GM18870 (cell line): ENCODE data around the gene HIBCH.
"Not testable (repeated sequence)": the region's sequence is repeated elsewhere in the genome, so short reads cannot be mapped to it uniquely, and the experiment has no call there.

Experiments
- ATAC-seq: cut with Tn5 transposase; IDR thresholded peaks from one replicate; pipeline ENCODE4 v1.9.1; 2021; ENCODE audit warnings: moderate library complexity; ENCODE audit not compliant: unreplicated experiment

The HIBCH gene

DNA sequence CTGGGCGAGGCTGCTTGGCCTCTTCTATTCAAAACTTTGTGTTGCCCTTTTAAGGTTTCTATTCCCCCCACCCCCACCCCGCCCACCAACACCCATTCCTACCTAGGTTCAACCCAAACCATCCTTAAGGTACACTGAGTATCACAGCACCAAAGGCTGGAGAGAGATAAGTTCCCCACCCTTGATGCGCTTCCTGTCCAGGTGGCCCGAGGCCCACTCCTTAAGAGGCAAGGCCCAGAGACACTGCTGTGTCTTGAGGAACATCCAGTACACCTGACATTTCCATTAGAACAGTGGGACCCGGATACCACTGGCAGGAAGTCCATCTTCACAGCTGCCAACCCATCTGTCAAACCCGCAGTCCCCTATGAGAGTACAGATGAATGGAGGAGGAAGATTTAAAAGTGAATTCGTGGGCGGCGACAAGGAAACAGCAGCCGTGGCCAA is 23.5 kb upstream of the HIBCH start:
- peak; percentile 35 for ATAC-seq

DNA sequence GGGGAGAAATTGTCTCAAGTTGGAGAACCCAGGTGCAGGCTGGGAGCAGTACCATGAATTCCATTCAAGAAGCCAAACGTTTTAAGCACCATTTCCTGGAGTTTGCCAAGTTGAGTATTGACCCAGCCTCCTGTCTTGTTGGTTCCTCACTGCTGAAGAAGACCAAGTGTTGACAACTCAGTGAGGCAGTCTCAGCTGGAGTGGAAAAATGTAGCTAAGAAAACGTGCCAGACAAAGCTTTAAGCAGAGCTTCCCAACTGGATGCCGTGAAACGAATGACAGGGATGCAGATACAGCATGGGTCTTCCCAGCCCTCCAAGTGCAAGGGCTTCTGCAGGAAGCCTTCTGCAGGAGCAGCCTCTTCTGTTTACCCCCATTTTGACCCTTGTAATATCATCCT is 23.0 kb upstream of the HIBCH start:
- no peak for ATAC-seq

DNA sequence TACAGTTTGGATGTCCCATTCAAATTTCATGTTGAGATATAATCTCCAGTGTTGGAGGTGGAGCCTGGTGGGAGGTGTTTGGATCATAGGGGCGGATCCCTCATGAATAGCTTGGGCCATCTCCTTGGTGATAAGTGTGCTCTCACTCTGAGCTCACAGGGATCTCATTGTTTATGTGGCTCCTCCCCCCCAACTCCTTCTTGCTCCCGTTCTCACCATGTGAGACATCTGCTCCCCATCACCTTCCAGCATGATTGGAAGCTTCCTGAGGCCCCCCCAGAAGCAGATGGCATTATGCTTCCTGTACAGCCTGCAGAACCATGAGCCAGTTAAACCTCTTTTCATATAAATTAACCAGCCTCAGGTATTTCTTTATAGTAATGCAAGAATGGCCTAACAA is 20.7 kb upstream of the HIBCH start:
- no peak for ATAC-seq

DNA sequence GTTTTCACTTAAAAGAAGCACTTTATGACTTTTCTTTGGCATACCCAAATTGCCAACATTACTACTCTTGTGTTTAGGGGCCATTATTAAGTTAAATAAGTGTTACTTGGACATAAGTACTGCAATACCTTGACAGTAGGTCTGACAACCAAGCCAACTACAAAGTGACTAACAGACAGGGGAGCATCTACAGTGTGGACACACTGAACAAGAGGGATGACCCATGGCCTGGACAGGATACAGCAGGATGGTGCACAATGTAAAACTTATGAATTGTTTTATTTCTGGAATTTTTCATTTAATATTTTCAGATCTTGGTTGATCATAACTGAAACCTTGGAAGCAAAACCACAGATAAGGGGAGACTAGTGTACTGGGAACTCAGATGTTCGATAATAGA is 19.8 kb upstream of the HIBCH start:
- ATAC-seq, result no peak

DNA sequence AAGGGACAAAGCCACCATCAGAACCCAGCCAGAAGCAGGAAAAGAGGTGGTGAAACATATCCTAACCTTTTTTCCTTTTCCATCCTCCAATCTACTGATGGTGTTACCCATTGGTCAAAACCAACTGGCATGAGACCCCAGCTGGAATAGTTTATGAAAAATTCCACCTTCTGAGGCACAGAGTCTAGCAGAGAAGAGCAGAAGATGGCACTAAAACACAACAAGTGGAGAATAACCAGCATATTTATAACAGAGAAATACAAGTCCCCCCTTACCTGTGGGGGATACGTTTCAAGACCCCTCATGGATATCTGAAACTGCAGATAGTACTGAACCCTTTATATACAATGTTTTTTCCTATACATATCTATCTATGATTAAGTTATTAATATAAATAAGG is 18.8 kb upstream of the HIBCH start:
- ATAC-seq, result no peak

DNA sequence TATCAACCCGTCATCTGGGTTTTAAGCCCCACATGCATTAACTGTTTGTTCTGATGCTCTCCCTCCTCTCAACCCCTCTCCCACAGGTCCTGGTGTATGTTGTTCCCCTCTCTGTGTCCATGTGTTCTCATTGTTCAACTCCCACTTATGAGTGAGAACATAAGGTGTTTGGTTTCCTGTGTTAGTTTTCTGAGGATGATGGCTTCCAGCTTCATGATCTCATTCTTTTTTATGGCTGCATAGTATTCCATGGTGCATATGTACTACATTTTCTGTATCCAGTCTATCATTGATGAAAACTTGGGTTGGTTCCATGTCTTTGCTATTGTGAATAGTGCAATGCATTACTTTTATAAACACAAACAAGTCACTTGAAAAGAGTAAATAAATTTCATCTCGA is 16.8 kb upstream of the HIBCH start:
- ATAC-seq, result no peak

DNA sequence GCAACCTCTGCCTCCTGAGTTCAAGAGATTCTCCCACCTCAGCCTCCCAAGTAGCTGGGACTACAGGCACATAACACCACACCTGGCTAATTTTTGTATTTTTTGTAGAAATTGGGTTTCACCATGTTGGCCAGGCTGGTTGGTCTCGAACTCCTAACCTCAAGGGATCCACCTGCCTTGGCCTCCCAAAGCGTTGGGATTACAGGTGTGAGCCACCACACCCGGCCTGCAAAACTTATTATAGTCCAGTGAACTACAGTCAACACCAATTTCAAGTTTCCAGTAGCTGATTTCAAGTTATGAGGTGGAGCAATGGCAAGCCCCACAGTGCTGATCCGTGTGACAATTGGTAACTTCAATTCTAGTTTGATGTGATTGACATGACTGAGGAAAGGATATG is 16.0 kb upstream of the HIBCH start:
- not testable (repeated sequence) for ATAC-seq

DNA sequence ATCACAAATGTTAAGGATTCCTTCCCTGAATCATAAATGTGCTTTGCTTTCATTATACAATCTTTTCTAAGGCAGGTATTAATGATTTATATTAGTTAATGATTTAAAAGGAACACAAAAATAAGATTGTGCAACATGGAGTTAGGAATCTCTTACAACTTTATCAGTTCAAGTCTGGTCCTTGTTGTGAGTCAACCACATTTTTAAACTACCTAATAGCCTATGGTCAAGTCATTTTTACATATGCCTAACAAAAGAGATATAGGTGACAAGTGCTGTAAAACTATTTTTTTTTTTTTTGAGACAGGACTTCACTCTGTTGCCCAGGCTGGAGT is 15.6 kb upstream of the HIBCH start:
- ATAC-seq, result no peak

DNA sequence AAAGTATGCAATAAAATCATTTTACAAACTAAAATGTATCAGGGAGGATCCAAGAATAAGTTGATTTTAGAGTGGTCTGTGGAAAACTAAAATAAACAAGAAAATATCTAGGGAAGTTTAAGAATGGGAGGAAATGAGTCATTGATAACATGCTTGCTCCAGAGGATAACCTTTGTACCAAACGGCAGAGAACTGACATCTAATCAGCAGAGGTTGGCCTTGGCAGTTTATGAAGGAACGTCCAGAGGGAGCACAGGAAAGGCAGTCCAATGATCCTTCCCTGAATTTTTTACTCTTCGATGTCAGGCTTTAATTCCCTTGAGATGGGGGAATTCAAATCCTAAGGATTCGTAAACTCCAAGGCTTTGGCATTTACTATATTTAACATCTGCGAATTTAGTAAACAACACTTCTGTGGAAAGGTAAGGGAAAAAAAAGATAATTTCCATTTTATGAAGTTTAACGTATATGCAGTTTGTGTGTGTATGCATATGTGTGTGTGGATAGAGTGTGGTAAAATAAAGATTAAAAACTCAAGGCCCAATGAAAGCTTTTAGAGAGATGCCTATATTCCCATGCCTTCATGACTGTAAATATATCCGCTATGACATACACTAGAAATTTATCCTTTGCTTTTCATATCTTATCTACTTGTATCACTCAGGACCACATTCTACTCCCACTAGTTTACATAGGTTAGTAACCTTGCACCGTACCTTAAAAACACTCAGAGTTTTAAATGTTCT is 15.0 kb upstream of the HIBCH start:
- ATAC-seq, result no peak

DNA sequence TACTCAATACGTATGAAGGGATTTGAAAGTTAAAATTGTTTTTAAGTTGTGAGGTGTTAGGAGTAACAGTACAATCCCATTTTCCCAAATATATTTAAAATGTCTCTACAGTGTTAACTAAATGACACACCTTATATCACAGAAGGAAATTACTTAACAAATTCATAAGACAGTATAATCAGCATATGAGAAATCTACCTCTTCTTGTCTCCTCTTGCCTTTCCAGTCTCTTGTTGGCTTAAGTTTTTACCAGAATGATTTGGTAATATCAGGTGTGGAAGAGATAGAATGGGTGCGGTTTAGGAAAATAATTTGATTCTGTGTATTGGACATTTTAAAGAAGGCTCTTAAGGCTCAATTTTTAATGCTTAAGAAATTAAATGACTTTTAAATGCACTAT is 14.3 kb upstream of the HIBCH start:
- ATAC-seq, result no peak

DNA sequence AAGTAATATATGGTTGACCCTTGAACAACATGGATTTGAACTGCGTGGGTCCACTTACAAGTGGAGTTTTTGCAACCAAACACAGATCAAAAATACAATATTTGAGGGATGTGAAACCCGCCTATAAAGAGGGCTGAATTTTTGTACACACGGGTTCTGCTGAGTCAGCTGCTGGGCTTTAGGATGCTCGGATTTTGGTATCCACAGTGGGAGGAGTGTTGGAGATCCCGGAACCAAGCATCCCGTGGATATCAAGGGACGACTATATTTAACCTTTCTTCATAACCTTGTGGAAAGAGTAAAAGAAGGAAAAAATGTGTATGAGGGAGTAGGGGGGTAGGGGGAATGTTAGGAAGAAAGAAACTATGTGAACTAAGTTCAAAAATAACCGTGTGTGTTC is 13.8 kb upstream of the HIBCH start:
- ATAC-seq, result no peak

DNA sequence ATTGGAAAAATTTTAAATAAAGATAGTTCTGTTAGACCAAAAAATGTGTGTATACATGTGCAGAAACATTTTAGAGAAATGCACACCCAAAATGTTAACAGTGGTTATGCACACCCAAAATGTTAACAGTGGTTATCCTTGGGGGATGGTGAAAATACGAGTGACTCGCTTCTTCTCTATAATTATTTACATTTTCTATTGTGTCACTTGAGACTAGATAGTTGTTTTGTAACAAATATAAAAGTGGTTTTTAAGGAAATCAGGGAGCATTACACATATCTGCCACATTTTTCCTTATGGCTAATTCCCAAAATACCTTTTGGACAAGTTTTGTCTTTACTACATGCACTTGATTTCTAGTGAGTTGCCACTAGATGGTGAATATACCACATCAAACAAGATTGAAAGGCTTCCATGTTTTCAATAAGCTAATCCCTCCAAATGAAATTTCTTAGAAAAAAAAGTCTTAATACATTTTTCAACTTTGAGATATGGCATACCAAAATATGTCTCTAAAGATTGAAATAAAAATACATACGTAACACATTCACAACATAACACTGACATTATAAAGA is 9.0 kb upstream of the HIBCH start:
- ATAC-seq, result no peak

DNA sequence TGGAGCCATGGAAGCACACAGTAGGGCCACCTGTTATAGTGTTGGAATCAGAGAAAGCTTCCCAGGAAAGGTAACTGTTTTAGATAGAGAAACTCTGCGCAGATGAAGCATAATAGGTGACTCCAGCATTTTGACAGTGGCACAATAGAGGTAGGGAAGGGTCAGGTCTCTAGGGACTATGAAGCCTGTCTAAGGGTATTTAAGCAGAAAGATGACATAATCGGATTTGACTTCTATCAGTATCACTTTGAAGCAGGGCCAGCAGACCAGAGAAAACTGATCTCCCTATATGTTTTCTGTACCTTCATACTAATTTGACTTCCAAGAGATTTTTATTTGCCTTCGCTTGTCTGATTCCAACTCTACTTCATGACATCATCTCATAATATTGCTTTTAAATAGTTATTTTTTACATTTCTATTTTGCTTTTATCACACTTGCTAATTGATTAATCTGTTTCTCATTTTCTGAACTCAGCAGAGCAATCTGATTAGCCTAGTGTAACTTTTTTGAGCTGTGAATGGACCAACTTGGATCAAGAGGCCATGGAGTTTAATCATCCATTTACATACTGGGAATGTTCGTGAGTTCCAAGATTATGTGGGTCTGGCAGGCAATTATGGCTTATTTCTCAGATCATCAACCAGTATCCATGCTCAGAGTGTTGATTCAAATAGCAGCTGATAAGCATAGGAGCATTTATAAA is 8.4 kb upstream of the HIBCH start:
- no peak for ATAC-seq

DNA sequence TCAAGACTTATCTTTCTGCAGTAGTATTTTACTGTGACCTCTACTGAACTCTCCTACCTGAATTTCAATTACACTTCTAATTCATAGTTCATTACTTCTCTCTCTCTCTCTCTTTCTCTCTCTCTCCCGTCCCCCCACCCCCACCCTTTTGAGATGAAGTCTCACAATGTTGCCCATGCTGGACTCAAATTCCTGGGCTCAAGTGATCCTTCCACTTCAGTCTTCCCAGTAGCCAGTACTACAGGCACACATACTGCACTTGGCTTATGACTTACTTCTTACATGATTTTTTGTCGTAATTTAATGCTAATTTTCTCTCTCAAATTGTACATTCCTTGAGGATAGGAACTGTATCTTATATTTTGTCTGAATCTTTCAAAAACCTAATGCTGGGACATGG is 6.0 kb upstream of the HIBCH start:
- ATAC-seq, result no peak

DNA sequence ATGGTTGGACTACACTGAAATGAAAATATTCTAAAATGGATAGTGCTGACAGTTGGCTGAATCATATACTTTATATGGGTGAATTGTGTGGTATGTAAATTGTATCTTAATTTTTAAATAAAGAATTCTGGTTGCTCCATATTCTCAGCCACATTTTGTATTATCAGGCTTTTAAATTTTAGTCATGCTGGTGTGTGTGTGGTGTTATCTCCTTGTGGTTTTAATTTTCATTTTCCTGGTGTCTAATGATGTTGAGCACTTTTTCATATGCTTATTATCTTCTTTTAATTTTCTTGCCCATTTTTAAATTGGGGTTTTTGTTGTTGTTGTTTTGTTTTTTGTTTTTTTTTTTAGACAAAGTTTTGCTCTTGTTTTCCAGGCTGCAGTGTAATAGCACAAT is 3.8 kb upstream of the HIBCH start:
- no peak for ATAC-seq

DNA sequence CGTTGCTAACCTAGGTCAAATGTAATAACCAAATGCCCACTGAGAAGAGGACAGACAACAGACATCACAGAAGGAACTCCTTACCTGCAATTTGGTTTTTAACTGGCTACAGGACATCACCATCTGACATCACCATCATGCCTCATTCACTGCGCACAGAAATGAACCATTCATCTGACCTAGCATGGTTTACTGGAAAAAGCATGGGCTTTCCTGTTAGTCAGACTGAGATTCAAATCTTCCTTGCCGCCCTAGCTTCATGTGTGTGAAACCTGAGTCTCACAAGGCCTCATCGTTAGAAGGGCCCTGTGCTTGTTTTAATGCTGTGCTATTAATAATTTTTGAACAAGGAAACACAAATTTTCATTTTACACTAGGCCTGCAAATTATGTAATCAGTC is 1.1 kb upstream of the HIBCH start:
- no peak for ATAC-seq

DNA sequence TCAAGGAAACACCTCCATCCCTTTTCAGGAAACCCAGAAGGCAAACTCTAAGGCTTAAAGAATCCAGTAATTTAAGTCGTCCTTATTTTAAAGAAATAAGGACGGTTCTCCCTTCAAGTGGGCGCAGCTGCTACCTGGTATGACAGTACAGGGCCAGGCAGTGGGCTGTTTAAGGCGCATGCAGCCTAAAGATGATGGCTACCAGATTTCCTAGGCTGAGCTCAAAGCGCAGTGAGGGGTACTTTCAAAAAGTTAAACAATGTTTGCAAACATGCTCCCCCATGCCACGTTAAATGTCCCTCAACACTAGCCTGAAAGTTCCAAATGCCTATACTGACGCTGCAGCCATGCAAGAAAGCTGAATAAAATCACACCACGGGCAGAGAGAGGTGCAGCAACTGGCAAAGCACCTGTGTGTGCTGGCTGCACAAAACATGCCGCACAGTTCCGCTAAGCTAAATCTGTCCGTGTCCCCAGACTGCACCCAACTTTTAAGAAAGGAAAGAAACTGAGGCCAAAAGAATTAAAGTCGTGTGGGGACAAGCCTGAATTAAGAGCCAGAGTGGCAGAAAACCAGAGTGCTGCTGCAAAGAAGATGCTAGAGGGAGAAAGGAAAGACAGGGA is 583 bp downstream of the HIBCH start:
- peak; percentile 25 for ATAC-seq

DNA sequence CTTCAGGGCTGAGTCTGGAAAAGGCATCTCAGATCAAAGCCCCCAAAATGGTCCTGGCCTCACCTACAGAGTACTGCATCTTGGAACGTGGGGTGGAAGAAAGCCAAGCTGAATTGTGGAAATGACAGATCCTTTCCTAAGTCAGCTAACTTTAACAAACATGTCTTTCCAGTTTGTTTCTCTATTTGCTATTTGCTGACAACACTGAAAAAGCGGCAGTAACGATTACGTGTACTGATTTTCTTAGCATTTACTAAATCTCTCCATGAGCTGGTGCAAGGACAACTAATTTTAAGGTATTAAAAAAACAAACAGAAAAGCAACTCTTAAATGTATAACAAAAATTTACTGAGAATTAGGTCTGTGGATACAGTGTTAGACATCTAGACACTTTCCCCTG is 1.1 kb downstream of the HIBCH start:
- ATAC-seq, result no peak

DNA sequence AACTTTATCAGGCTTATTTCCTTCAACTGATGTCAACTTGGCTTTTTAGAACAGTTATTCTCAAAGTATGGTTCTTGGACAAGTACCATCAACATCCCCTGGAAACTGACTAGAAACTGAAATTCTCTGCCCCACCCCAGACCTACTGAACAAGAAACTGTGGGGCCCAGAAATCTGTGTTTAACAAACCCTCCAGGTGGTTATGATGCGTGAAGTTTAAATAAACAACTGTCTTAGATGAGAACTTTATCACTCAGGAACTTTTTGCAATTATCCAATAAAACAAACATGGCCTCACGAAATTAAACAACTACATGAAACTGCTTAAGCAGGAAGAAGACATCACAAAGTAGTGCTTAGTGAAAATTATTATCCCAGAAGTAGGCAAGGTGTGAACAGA is 4.4 kb downstream of the HIBCH start:
- ATAC-seq, result no peak

DNA sequence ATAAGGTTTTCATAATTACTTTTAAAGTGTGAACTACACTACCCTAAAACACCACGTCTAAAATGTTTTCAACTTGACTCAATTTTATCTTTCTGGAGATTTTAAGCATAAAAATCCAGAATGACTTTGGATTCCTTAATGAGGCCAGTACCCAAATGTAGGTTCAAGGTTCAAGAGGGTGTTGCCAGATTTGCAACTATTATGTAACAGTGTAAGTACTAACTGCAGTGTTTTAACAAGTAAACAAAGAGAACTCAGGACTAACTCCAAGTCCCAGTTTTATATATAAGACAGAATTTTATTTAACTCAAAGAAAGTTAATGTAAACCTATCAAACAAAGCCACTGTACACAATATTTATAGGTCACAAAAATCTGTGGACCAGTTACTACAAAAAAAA is 5.7 kb downstream of the HIBCH start:
- ATAC-seq, result no peak

DNA sequence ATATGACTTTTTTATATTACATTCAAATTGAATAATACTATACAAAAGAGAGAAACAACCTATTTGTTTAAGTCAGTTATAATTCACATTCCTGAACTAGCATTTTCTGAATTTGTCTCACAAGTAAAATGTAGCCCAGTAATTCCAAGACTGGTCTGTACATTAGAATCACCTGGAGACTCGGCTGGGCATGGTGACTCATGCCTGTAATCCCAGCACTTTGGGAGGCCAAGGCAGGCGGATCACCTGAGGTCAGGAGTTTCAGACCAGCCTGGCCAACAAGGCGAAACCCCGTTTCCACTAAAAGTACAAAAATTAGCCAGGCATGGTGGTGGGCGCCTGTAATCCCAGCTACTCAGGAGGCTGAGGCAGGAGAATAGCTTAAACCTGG is 7.0 kb downstream of the HIBCH start:
- ATAC-seq, result not testable (repeated sequence)
